SK-N-SH (cell line): ENCODE data around the gene WNT1. TPM values are rescaled to one million over a fixed set of nuclear protein-coding genes. Genes with fewer than 3 reads are reported as not detected.

ENCODE experiments used
- CTCF ChIA-PET: fragments of 300-600, 350-600 bp; formaldehyde crosslinking; extraction: SDS; loops from one replicate; lab custom pipeline; 2021; lab: Yijun Ruan, JAX
- POLR2A ChIA-PET: fragments of 350-600 bp; sonication (Branson Sonifier 250); formaldehyde crosslinking; extraction: SDS; loops from one replicate; lab custom pipeline; 2020; ENCODE audit warnings: antibody characterized with exemption, inconsistent platforms; lab: Yijun Ruan, JAX
- DNase-seq: peaks from one replicate; pipeline ENCODE4 v3.0.0; 2012
- H2AFZ ChIP-seq: fragments of 200-600 bp; sonication (generic); 2 replicates; pipeline ENCODE4 v1.8.1; 2016; ENCODE audit warnings: antibody characterized with exemption, mild to moderate bottlenecking, low read depth
- H3F3A ChIP-seq: fragments of 200-600 bp; sonication (generic); replicated peaks from 2 replicates; pipeline ENCODE3; 2016; ENCODE audit warnings: antibody characterized with exemption, mild to moderate bottlenecking; ENCODE audit not compliant: insufficient read depth
- H3K27ac ChIP-seq, 2 experiments: fragments of 200-500 bp in 1 of 2; fragments of 200-600 bp in 1 of 2; sonication (Bioruptor generic) in 1 of 2; sonication (generic), shearing (Covaris generic) in 1 of 2; 2 replicates each; pipeline versions ENCODE4 v1.5.1 to v1.6.1; 2014 to 2016; ENCODE audit warnings: low read depth in 2 of 2, inconsistent platforms in 1 of 2, low read length in 1 of 2, mild to moderate bottlenecking in 1 of 2, mixed read lengths in 1 of 2
- H3K27me3 ChIP-seq: fragments of 200-600 bp; sonication (generic), shearing (Covaris generic); 2 replicates; pipeline ENCODE4 v1.6.1; 2016; ENCODE audit warnings: mixed run types; ENCODE audit not compliant: insufficient read depth
- H3K36me3 ChIP-seq, 2 experiments: fragments of 200-500 bp in 1 of 2; fragments of 200-600 bp in 1 of 2; sonication (Bioruptor generic) in 1 of 2; sonication (generic) in 1 of 2; replicated peaks in 1 of 2; 2 replicates each; pipeline versions ENCODE3 to v1.5.1; 2014 to 2016; ENCODE audit warnings: low read length in 1 of 2, mild to moderate bottlenecking in 1 of 2; ENCODE audit not compliant: insufficient read depth in 2 of 2, control insufficient read depth in 1 of 2
- H3K4me1 ChIP-seq, 2 experiments: fragments of 200-500 bp in 1 of 2; fragments of 200-600 bp in 1 of 2; sonication (Bioruptor generic) in 1 of 2; sonication (generic), shearing (Covaris generic) in 1 of 2; 2 replicates each; pipeline versions ENCODE4 v1.5.1 to v1.6.1; 2014 to 2016; ENCODE audit warnings: low read depth in 1 of 2, low read length in 1 of 2, mixed run types in 1 of 2; ENCODE audit not compliant: insufficient read depth in 2 of 2, control insufficient read depth in 1 of 2
- H3K4me2 ChIP-seq: fragments of 200-600 bp; sonication (generic), shearing (Covaris generic); 2 replicates; pipeline ENCODE4 v1.6.1; 2017; ENCODE audit warnings: mixed run types
- H3K4me3 ChIP-seq, 2 experiments: fragments of 200-500 bp in 1 of 2; fragments of 200-600 bp in 1 of 2; sonication (Bioruptor generic) in 1 of 2; sonication (generic), shearing (Covaris generic) in 1 of 2; 2 replicates each; pipeline versions ENCODE4 v1.5.1 to v1.8.1; 2014 to 2016; ENCODE audit warnings: low read depth in 2 of 2, inconsistent platforms in 1 of 2, low read length in 1 of 2, mild to moderate bottlenecking in 1 of 2, mixed read lengths in 1 of 2, moderate library complexity in 1 of 2
- H3K79me2 ChIP-seq: fragments of 200-600 bp; sonication (generic); 2 replicates; pipeline ENCODE4 v1.8.1; 2017; ENCODE audit warnings: mild to moderate bottlenecking; ENCODE audit not compliant: insufficient read depth
- H3K9ac ChIP-seq: fragments of 200-600 bp; sonication (generic); 2 replicates; pipeline ENCODE4 v1.6.1; 2017; ENCODE audit warnings: mixed run types
- H3K9me2 ChIP-seq: fragments of 200-600 bp; sonication (generic); 2 replicates; pipeline ENCODE4 v1.6.1; 2017; ENCODE audit warnings: mixed run types
- H3K9me3 ChIP-seq: fragments of 200-600 bp; sonication (generic); 2 replicates; pipeline ENCODE4 v1.6.1; 2017; ENCODE audit warnings: mixed run types, mild to moderate bottlenecking, moderate library complexity
- H4K20me1 ChIP-seq: fragments of 200-600 bp; sonication (generic); 2 replicates; pipeline ENCODE4 v1.6.1; 2017; ENCODE audit warnings: mild to moderate bottlenecking, mixed run types; ENCODE audit not compliant: insufficient read depth
- CTCF ChIP-seq: fragments of 200-600 bp; sonication (generic); IDR thresholded peaks from 2 replicates; pipeline ENCODE4 v1.6.1; 2017; ENCODE audit warnings: antibody characterized with exemption, mild to moderate bottlenecking, moderate library complexity
- ELF1 ChIP-seq: IDR thresholded peaks from 2 replicates; pipeline ENCODE4 v1.4.0; 2012
- EP300 ChIP-seq, 2 experiments: IDR thresholded peaks; 2 replicates each; pipeline versions ENCODE4 v1.4.0 to v1.6.1; 2012; ENCODE audit warnings: borderline replicate concordance in 1 of 2, low read depth in 1 of 2, low read length in 1 of 2
- EZH2phosphoT487 ChIP-seq: fragments of 200-600 bp; sonication (generic); IDR thresholded peaks from 2 replicates; pipeline ENCODE4 v1.6.1; 2017; ENCODE audit warnings: low read depth, mixed run types, mild to moderate bottlenecking, antibody characterized with exemption, moderate library complexity, borderline replicate concordance
- FOXJ3 ChIP-seq: sonication (generic); formaldehyde crosslinking; IDR thresholded peaks from 2 replicates; pipeline ENCODE4 v1.5.1; 2020; ENCODE audit warnings: mild to moderate bottlenecking, missing genetic modification reagents
- GATA2 ChIP-seq: sonication (generic); formaldehyde crosslinking; IDR thresholded peaks from 2 replicates; pipeline ENCODE4 v1.5.0; 2020; ENCODE audit warnings: mild to moderate bottlenecking, missing genetic modification reagents
- MEF2A ChIP-seq: IDR thresholded peaks from 2 replicates; pipeline ENCODE4 v1.4.0; 2012; ENCODE audit warnings: low read depth, borderline replicate concordance
- POLR2AphosphoS5 ChIP-seq: IDR thresholded peaks from 2 replicates; pipeline ENCODE4 v1.6.1; 2012; ENCODE audit warnings: low read depth, low read length
- RAD21 ChIP-seq: IDR thresholded peaks from 2 replicates; pipeline ENCODE4 v1.6.1; 2012; ENCODE audit warnings: mild to moderate bottlenecking, low read length
- REST ChIP-seq: IDR thresholded peaks from 2 replicates; pipeline ENCODE4 v1.6.1; 2012; ENCODE audit warnings: mild to moderate bottlenecking, low read depth, low read length, moderate library complexity
- RFX5 ChIP-seq: IDR thresholded peaks from 2 replicates; pipeline ENCODE4 v1.6.1; 2012; ENCODE audit warnings: mild to moderate bottlenecking, improper control_type of control experiment, low read length
- RXRA ChIP-seq: IDR thresholded peaks from 2 replicates; pipeline ENCODE4 v1.4.0; 2012; ENCODE audit warnings: low read depth, mild to moderate bottlenecking, borderline replicate concordance
- SMC3 ChIP-seq: IDR thresholded peaks from 2 replicates; pipeline ENCODE4 v1.6.1; 2012; ENCODE audit warnings: low read depth, low read length, improper control_type of control experiment
- TAF1 ChIP-seq: IDR thresholded peaks from 2 replicates; pipeline ENCODE4 v1.6.1; 2012; ENCODE audit warnings: low read depth, mild to moderate bottlenecking, low read length, moderate library complexity, borderline replicate concordance
- TEAD4 ChIP-seq: IDR thresholded peaks from 2 replicates; pipeline ENCODE4 v1.4.0; 2012; ENCODE audit warnings: mild to moderate bottlenecking, borderline replicate concordance; ENCODE audit not compliant: insufficient read depth
- WGBS: methylation state at CpG from one replicate; pipeline ENCODE4 v1.1.6; 2017; ENCODE audit warnings: low lambda C conversion rate; 5-methylcytosine and 5-hydroxymethylcytosine counted together
- polyA plus RNA-seq, 3 experiments: library from polyadenylated mRNA; depleted of rRNA; stranded (reverse); fragments of >200 nt; gene quantifications; 2 replicates each; pipeline ENCODE4 v1.2.3, GENCODE V29; 2012
- TF ChIP-seq, protein P1 (sequence below): fragments of 150-350 bp; IDR thresholded peaks from 2 replicates; pipeline ENCODE4 v1.6.1; 2016; ENCODE audit warnings: mild to moderate bottlenecking, low read depth, low read length
- TF ChIP-seq, protein P2 (sequence below): IDR thresholded peaks from 2 replicates; pipeline ENCODE4 v1.4.0; 2012; ENCODE audit warnings: low read depth
- TF ChIP-seq, protein P3 (sequence below): IDR thresholded peaks from 2 replicates; pipeline ENCODE4; 2012

The WNT1 gene
- polyA plus RNA-seq, 1 of the 3 experiments (the other 2 are of a cell fraction), result not detected

DNA sequence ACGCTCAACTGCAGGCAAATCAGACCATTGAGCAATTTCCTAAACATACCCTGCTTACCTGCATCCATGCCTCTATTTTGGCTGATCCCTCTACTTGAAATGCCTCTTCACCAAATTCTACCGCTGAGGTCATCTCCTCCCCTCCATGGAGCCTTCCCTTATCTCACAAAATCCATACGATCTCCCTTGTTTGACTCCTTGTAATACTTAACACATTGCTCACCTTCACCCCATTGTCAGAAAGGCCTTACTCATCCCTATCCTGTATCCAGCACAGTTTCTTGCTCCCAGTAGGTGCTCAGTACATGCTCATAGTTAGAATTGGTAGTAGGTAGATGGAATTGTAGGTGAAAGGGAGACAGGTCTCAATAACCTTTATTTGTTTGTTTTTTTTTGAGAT is 15.7 kb downstream of the WNT1 start (continued):
- TF ChIP-seq, protein P1, sequence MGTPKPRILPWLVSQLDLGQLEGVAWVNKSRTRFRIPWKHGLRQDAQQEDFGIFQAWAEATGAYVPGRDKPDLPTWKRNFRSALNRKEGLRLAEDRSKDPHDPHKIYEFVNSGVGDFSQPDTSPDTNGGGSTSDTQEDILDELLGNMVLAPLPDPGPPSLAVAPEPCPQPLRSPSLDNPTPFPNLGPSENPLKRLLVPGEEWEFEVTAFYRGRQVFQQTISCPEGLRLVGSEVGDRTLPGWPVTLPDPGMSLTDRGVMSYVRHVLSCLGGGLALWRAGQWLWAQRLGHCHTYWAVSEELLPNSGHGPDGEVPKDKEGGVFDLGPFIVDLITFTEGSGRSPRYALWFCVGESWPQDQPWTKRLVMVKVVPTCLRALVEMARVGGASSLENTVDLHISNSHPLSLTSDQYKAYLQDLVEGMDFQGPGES, result no peak
- TF ChIP-seq TAF1, result no peak

DNA sequence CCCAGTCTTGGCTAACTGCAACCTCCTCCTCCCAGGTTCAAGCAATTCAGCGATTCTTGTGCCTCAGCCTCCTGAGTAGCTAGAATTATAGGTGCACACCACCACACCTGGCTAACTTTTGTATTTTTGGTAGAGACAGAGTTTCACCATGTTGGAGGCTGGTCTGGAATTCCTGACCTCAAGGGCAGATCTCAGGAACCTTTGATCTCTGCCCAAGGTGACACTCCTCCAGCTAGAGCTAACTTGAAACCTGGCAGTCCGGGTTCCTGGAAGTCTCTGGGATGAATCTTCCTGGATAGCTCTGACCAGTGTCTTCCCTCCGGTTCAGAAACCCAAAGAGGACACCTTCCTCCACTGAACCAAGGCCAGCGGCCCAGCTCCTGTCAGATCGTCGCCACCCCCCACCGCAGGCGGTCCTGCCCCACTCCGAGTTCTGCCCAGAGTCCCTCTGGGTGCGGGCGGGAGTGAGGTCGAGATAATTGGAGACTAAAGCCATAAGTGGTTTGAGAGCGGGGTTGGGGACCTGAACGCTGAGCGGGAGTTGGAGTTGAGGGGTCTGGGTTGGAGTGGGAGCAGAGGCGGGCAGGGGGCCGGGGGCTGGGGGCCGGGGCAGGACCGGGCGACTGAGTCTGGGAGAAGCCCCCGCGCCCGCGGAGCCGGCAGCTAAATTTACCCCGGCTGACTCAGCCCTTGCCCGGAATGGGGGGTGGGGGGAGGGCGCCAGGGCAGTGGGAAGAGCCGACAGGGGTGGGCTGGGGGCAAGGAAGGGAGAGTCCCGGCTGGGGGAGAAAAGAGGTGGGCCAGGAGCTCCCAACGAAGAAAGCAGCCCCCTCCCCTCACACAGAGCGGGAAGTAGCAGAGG is 16.3 kb downstream of the WNT1 start:
- H3K9me2 ChIP-seq, result no peaks in the 10 kb centered on the region
- H3K4me2 ChIP-seq, result no peak overlapping the region
- no peak for DNase-seq
- H3K9ac ChIP-seq, result no peak overlapping the region
- no peak for TF ChIP-seq CTCF
- TF ChIP-seq EZH2phosphoT487, result no peak
- TF ChIP-seq TAF1, result no peak
- TF ChIP-seq RFX5, result no peak
- TF ChIP-seq REST, result no peak
- TF ChIP-seq, protein P2, sequence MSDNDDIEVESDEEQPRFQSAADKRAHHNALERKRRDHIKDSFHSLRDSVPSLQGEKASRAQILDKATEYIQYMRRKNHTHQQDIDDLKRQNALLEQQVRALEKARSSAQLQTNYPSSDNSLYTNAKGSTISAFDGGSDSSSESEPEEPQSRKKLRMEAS, result no peak
- TF ChIP-seq MEF2A, result no peak
- TF ChIP-seq SMC3, result no peak
- TF ChIP-seq POLR2AphosphoS5, result no peak
- TF ChIP-seq, protein P1, result no peak
- no peak for TF ChIP-seq RAD21
- TF ChIP-seq EP300 (IDR thresholded peaks at IDR 0.05; ENCODE audit: borderline replicate concordance in 1 of 2, low read depth in 1 of 2, low read length in 1 of 2), result no peak
- no peak for TF ChIP-seq RXRA
- no peak for TF ChIP-seq FOXJ3 (CRISPR knock-in tag)
- TF ChIP-seq GATA2 (CRISPR knock-in tag), result no peak
- TF ChIP-seq ELF1, result no peak
- TF ChIP-seq TEAD4, result no peak
- TF ChIP-seq, protein P3, sequence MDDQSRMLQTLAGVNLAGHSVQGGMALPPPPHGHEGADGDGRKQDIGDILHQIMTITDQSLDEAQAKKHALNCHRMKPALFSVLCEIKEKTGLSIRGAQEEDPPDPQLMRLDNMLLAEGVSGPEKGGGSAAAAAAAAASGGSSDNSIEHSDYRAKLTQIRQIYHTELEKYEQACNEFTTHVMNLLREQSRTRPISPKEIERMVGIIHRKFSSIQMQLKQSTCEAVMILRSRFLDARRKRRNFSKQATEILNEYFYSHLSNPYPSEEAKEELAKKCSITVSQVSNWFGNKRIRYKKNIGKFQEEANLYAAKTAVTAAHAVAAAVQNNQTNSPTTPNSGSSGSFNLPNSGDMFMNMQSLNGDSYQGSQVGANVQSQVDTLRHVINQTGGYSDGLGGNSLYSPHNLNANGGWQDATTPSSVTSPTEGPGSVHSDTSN, result no peak
- no peaks in the 10 kb centered on the region for H3K9me3 ChIP-seq
- H3K79me2 ChIP-seq, result no peaks in the 10 kb centered on the region
- CTCF ChIA-PET, result interaction anchor here (0.6 to 33.0 kb wide), 14 partner anchors 19 to 138 kb away, joined by 3 to 935 read pairs (median 4); partner anchors contain the start of genes ARF3, FKBP11, PRKAG1 and WNT1
- H3F3A ChIP-seq, result peaks cover 10% of the 10 kb centered on the region
- POLR2A ChIA-PET, result no interaction called here
- H3K27me3 ChIP-seq, result no peaks in the 10 kb centered on the region; the same call in 1 of the 2 replicates
- H3K4me3 ChIP-seq, result no peak overlapping the region
- no peaks in the 10 kb centered on the region for H4K20me1 ChIP-seq
- H2AFZ ChIP-seq, result no peak overlapping the region
- 78% methylated on average over 32 of the region's 32 CpGs for WGBS
- no peak overlapping the region for H3K27ac ChIP-seq
- H3K4me1 ChIP-seq, result peaks cover 1 to 9% of the 10 kb centered on the region in 2 experiments; a peak in 3 of 4 replicates
- H3K36me3 ChIP-seq, result no peaks in the 10 kb centered on the region
